SK-N-SH (cell line): ENCODE results near the gene PRKN. TPM values are rescaled to one million over a fixed set of nuclear protein-coding genes. Genes with fewer than 3 reads are reported as not detected.

Experiments
- CTCF ChIA-PET: fragments of 300-600, 350-600 bp; formaldehyde crosslinking; extraction: SDS; loops from one replicate; lab custom pipeline; 2021; lab: Yijun Ruan, JAX
- POLR2A ChIA-PET: fragments of 350-600 bp; sonication (Branson Sonifier 250); formaldehyde crosslinking; extraction: SDS; loops from one replicate; lab custom pipeline; 2020; ENCODE audit warnings: antibody characterized with exemption, inconsistent platforms; lab: Yijun Ruan, JAX
- DNase-seq: peaks from one replicate; pipeline ENCODE4 v3.0.0; 2012
- H2AFZ ChIP-seq: fragments of 200-600 bp; sonication (generic); 2 replicates; pipeline ENCODE4 v1.8.1; 2016; ENCODE audit warnings: antibody characterized with exemption, mild to moderate bottlenecking, low read depth
- H3F3A ChIP-seq: fragments of 200-600 bp; sonication (generic); replicated peaks from 2 replicates; pipeline ENCODE3; 2016; ENCODE audit warnings: antibody characterized with exemption, mild to moderate bottlenecking; ENCODE audit not compliant: insufficient read depth
- H3K27ac ChIP-seq, 2 experiments: fragments of 200-500 bp in 1 of 2; fragments of 200-600 bp in 1 of 2; sonication (Bioruptor generic) in 1 of 2; sonication (generic), shearing (Covaris generic) in 1 of 2; 2 replicates each; pipeline versions ENCODE4 v1.5.1 to v1.6.1; 2014 to 2016; ENCODE audit warnings: low read depth in 2 of 2, inconsistent platforms in 1 of 2, low read length in 1 of 2, mild to moderate bottlenecking in 1 of 2, mixed read lengths in 1 of 2
- H3K27me3 ChIP-seq: fragments of 200-600 bp; sonication (generic), shearing (Covaris generic); 2 replicates; pipeline ENCODE4 v1.6.1; 2016; ENCODE audit warnings: mixed run types; ENCODE audit not compliant: insufficient read depth
- H3K36me3 ChIP-seq, 2 experiments: fragments of 200-500 bp in 1 of 2; fragments of 200-600 bp in 1 of 2; sonication (Bioruptor generic) in 1 of 2; sonication (generic) in 1 of 2; replicated peaks in 1 of 2; 2 replicates each; pipeline versions ENCODE3 to v1.5.1; 2014 to 2016; ENCODE audit warnings: low read length in 1 of 2, mild to moderate bottlenecking in 1 of 2; ENCODE audit not compliant: insufficient read depth in 2 of 2, control insufficient read depth in 1 of 2
- H3K4me1 ChIP-seq, 2 experiments: fragments of 200-500 bp in 1 of 2; fragments of 200-600 bp in 1 of 2; sonication (Bioruptor generic) in 1 of 2; sonication (generic), shearing (Covaris generic) in 1 of 2; 2 replicates each; pipeline versions ENCODE4 v1.5.1 to v1.6.1; 2014 to 2016; ENCODE audit warnings: low read depth in 1 of 2, low read length in 1 of 2, mixed run types in 1 of 2; ENCODE audit not compliant: insufficient read depth in 2 of 2, control insufficient read depth in 1 of 2
- H3K4me2 ChIP-seq: fragments of 200-600 bp; sonication (generic), shearing (Covaris generic); 2 replicates; pipeline ENCODE4 v1.6.1; 2017; ENCODE audit warnings: mixed run types
- H3K4me3 ChIP-seq, 2 experiments: fragments of 200-500 bp in 1 of 2; fragments of 200-600 bp in 1 of 2; sonication (Bioruptor generic) in 1 of 2; sonication (generic), shearing (Covaris generic) in 1 of 2; 2 replicates each; pipeline versions ENCODE4 v1.5.1 to v1.8.1; 2014 to 2016; ENCODE audit warnings: low read depth in 2 of 2, inconsistent platforms in 1 of 2, low read length in 1 of 2, mild to moderate bottlenecking in 1 of 2, mixed read lengths in 1 of 2, moderate library complexity in 1 of 2
- H3K79me2 ChIP-seq: fragments of 200-600 bp; sonication (generic); 2 replicates; pipeline ENCODE4 v1.8.1; 2017; ENCODE audit warnings: mild to moderate bottlenecking; ENCODE audit not compliant: insufficient read depth
- H3K9ac ChIP-seq: fragments of 200-600 bp; sonication (generic); 2 replicates; pipeline ENCODE4 v1.6.1; 2017; ENCODE audit warnings: mixed run types
- H3K9me2 ChIP-seq: fragments of 200-600 bp; sonication (generic); 2 replicates; pipeline ENCODE4 v1.6.1; 2017; ENCODE audit warnings: mixed run types
- H3K9me3 ChIP-seq: fragments of 200-600 bp; sonication (generic); 2 replicates; pipeline ENCODE4 v1.6.1; 2017; ENCODE audit warnings: mixed run types, mild to moderate bottlenecking, moderate library complexity
- H4K20me1 ChIP-seq: fragments of 200-600 bp; sonication (generic); 2 replicates; pipeline ENCODE4 v1.6.1; 2017; ENCODE audit warnings: mild to moderate bottlenecking, mixed run types; ENCODE audit not compliant: insufficient read depth
- CHD2 ChIP-seq: fragments of 150-350 bp; IDR thresholded peaks from 2 replicates; pipeline ENCODE4 v1.6.1; 2018; ENCODE audit warnings: low read length; ENCODE audit not compliant: partially characterized antibody
- CTCF ChIP-seq: fragments of 200-600 bp; sonication (generic); IDR thresholded peaks from 2 replicates; pipeline ENCODE4 v1.6.1; 2017; ENCODE audit warnings: antibody characterized with exemption, mild to moderate bottlenecking, moderate library complexity
- GATA2 ChIP-seq: sonication (generic); formaldehyde crosslinking; IDR thresholded peaks from 2 replicates; pipeline ENCODE4 v1.5.0; 2020; ENCODE audit warnings: mild to moderate bottlenecking, missing genetic modification reagents
- IRF3 ChIP-seq: fragments of 150-350 bp; IDR thresholded peaks from 2 replicates; pipeline ENCODE4 v1.6.1; 2016; ENCODE audit warnings: mild to moderate bottlenecking, low read depth, low read length
- NFIC ChIP-seq: IDR thresholded peaks from 2 replicates; pipeline ENCODE4 v1.4.0; 2012; ENCODE audit warnings: borderline replicate concordance
- PBX3 ChIP-seq: IDR thresholded peaks from 2 replicates; pipeline ENCODE4; 2012
- RFX5 ChIP-seq: IDR thresholded peaks from 2 replicates; pipeline ENCODE4 v1.6.1; 2012; ENCODE audit warnings: mild to moderate bottlenecking, improper control_type of control experiment, low read length
- SIN3A ChIP-seq: IDR thresholded peaks from 2 replicates; pipeline ENCODE4 v1.6.1; 2012; ENCODE audit warnings: low read depth, mild to moderate bottlenecking, low read length, moderate library complexity, borderline replicate concordance
- SMC3 ChIP-seq: IDR thresholded peaks from 2 replicates; pipeline ENCODE4 v1.6.1; 2012; ENCODE audit warnings: low read depth, low read length, improper control_type of control experiment
- USF1 ChIP-seq: IDR thresholded peaks from 2 replicates; pipeline ENCODE4 v1.4.0; 2012; ENCODE audit warnings: low read depth, borderline replicate concordance
- USF2 ChIP-seq: fragments of 150-350 bp; IDR thresholded peaks from 2 replicates; pipeline ENCODE4 v1.6.1; 2017; ENCODE audit warnings: antibody characterized with exemption, low read length, low read depth, borderline replicate concordance
- WGBS: methylation state at CpG from one replicate; pipeline ENCODE4 v1.1.6; 2017; ENCODE audit warnings: low lambda C conversion rate; 5-methylcytosine and 5-hydroxymethylcytosine counted together
- polyA plus RNA-seq, 3 experiments: library from polyadenylated mRNA; depleted of rRNA; stranded (reverse); fragments of >200 nt; gene quantifications; 2 replicates each; pipeline ENCODE4 v1.2.3, GENCODE V29; 2012

PRKN gene
- polyA plus RNA-seq, 1 of the 3 experiments (the other 2 are of a cell fraction), result 0.76 TPM

- no peak for TF ChIP-seq IRF3
Observed at GRCh38 chr6:162497389-162497788, 230.2 kb downstream of the PRKN start (continued).

GRCh38 chr6:162493917-162494316, 233.6 kb downstream of the PRKN start:
- Histone ChIP-seq H3K9me2 (no peaks in the 10 kb centered on the region), H3K79me2 (no peaks in the 10 kb centered on the region), H3K4me2 (no peak overlapping the region), H3K27ac (no peak overlapping the region), H3K27me3 (no peaks in the 10 kb centered on the region), H3K4me1 (peaks cover 0 to 5% of the 10 kb centered on the region in 2 experiments; a peak in 1 of 4 replicates), H3K9me3 (no peaks in the 10 kb centered on the region), H4K20me1 (no peaks in the 10 kb centered on the region), H3K4me3 (no peak overlapping the region), H3F3A (no peaks in the 10 kb centered on the region), H3K36me3 (no peaks in the 10 kb centered on the region), H3K9ac (no peak overlapping the region), H2AFZ (no peak overlapping the region)
- 55% methylated on average over 3 of the region's 3 CpGs for WGBS
- CTCF ChIA-PET, result no interaction called here
- POLR2A ChIA-PET, result no interaction called here
- DNase-seq, result no peak
- TF ChIP-seq SMC3, result no peak
- no peak for TF ChIP-seq USF2
- no peak for TF ChIP-seq NFIC
- TF ChIP-seq CTCF, result no peak
- TF ChIP-seq USF1, result no peak
- no peak for TF ChIP-seq IRF3
- TF ChIP-seq GATA2 (CRISPR knock-in tag), result no peak
- no peak for TF ChIP-seq SIN3A

GRCh38 chr6:162491637-162492036, 235.9 kb downstream of the PRKN start:
- Histone ChIP-seq H3K9me2 (no peaks in the 10 kb centered on the region), H2AFZ (no peak overlapping the region), H3K9ac (no peak overlapping the region), H3K79me2 (no peaks in the 10 kb centered on the region), H3K4me1 (peaks cover 0 to 5% of the 10 kb centered on the region in 2 experiments; a peak in 1 of 4 replicates), H3K27ac (no peak overlapping the region), H3F3A (no peaks in the 10 kb centered on the region), H3K27me3 (no peaks in the 10 kb centered on the region), H3K4me2 (no peak overlapping the region), H3K4me3 (no peak overlapping the region), H3K36me3 (no peaks in the 10 kb centered on the region), H3K9me3 (no peaks in the 10 kb centered on the region), H4K20me1 (no peaks in the 10 kb centered on the region)
- POLR2A ChIA-PET, result no interaction called here
- 33% methylated on average over 3 of the region's 9 CpGs for whole genome bisulfite sequencing
- no peak for DNase-seq
- TF ChIP-seq PBX3 (no peak), CHD2 (no peak), RFX5 (no peak)
- CTCF ChIA-PET, result no interaction called here
